Right atrium auricular region (tissue), 2 donors: ENCODE measurements around the gene PLCD3. TPM values are rescaled to one million over a fixed set of nuclear protein-coding genes. Genes with fewer than 3 reads are reported as not detected.

ENCODE experiments used
- DNase-seq: peaks from one replicate; pipeline ENCODE4 v3.0.0-alpha.2; 2019; ENCODE audit warnings: low spot score
- H3K27ac ChIP-seq, 2 donors: fragments of 200-600 bp; sonication (generic); 1 replicate in 1 of 2; 2 replicates in 1 of 2; pipeline ENCODE4 v1.5.1; 2016 to 2019
- H3K27me3 ChIP-seq, 2 donors: fragments of 200-600 bp; sonication (generic); one replicate each; pipeline versions ENCODE4 v1.5.1 to v1.6.0; 2017 to 2019
- H3K36me3 ChIP-seq: fragments of 200-600 bp; sonication (generic); one replicate; pipeline ENCODE4 v1.5.1; 2016
- H3K4me1 ChIP-seq, 2 donors: fragments of 200-600 bp; sonication (generic); one replicate each; pipeline versions ENCODE4 v1.5.1 to v1.6.0; 2017 to 2019
- H3K4me3 ChIP-seq, 2 donors: fragments of 200-600 bp; sonication (generic); 1 replicate in 1 of 2; 2 replicates in 1 of 2; pipeline ENCODE4 v1.5.1; 2017 to 2019; ENCODE audit warnings: mild to moderate bottlenecking in 1 of 2, moderate library complexity in 1 of 2
- H3K9me3 ChIP-seq, 2 donors: fragments of 200-600 bp; sonication (generic); one replicate each; pipeline ENCODE4 v1.5.1; 2019
- total RNA-seq, 2 donors: library from RNA; depleted of rRNA; stranded (reverse); fragments of >200 nt; gene quantifications; one replicate each; pipeline ENCODE4 v1.1.0, GENCODE V29; 2016
- TF ChIP-seq, protein P1 (sequence below), 2 donors: fragments of 200-600 bp; sonication (generic); IDR thresholded peaks; one replicate each; pipeline ENCODE4 v1.5.1; 2019; ENCODE audit warnings: antibody characterized with exemption in 2 of 2

The PLCD3 gene
- total RNA-seq, 2 donors from 2014 or later = 102 to 156 TPM

DNA sequence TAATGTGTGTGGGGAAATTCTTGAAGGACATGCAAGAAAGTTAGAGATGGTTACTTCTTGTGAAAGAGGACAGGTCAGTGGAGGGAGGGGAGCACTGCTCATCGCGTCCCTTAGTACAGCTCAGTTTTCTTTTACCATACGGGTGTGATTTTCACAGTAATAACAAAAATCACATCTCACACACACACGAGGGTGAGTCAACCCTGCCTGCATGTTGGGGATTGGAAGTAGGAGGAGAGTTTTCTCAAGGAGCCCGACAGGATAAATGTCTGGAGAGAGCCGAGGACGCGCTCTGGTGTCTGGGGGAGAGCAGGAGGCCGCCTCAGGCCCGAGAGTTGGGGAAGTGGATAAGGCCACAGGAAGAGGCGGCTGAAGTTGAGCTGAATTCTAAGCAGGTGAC lies 16.4 kb downstream of the PLCD3 start:
- Histone ChIP-seq H3K4me3 (no peak overlapping the region), H3K9me3 (no peaks in the 10 kb centered on the region), H3K36me3 (peaks cover 57% of the 10 kb centered on the region), H3K4me1 (peaks cover 0 to 15% of the 10 kb centered on the region in 2 donors), H3K27me3 (no peaks in the 10 kb centered on the region), H3K27ac (no peak overlapping the region)
- TF ChIP-seq, protein P1, sequence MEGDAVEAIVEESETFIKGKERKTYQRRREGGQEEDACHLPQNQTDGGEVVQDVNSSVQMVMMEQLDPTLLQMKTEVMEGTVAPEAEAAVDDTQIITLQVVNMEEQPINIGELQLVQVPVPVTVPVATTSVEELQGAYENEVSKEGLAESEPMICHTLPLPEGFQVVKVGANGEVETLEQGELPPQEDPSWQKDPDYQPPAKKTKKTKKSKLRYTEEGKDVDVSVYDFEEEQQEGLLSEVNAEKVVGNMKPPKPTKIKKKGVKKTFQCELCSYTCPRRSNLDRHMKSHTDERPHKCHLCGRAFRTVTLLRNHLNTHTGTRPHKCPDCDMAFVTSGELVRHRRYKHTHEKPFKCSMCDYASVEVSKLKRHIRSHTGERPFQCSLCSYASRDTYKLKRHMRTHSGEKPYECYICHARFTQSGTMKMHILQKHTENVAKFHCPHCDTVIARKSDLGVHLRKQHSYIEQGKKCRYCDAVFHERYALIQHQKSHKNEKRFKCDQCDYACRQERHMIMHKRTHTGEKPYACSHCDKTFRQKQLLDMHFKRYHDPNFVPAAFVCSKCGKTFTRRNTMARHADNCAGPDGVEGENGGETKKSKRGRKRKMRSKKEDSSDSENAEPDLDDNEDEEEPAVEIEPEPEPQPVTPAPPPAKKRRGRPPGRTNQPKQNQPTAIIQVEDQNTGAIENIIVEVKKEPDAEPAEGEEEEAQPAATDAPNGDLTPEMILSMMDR (IDR thresholded peaks at IDR 0.05) = no peak
- no peak for DNase-seq

DNA sequence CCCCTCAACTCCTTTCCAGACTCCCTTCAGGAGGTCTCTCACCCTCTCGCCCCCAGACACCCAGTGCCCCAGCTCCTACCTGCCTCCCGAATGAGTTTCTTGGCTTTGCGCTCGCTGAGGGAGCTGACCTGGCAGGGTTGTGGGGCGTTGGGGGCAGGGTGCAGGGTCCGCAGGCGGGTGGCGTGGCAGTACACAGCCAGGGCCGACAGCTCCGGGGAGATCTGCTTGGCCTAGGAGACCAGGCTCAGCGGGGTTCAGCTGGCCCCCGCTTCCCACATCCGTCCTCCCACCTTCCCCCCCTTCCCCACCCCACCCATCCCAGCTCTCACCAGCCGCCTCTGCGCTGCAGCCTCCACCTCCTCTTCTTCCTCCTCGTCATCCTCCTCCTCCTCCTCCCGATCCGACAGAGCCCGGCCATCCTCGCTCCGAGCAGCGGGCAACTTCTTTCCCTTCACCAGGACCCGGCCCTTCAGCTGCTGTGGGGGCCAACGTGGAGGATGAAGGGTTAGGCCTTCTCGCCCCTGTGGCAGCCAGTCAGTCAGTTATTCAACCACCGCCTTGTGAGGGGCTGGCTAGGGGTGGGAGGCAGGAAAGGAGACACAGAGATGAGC lies 17.2 kb downstream of the PLCD3 start:
- no peaks in the 10 kb centered on the region for H3K9me3 ChIP-seq

DNA sequence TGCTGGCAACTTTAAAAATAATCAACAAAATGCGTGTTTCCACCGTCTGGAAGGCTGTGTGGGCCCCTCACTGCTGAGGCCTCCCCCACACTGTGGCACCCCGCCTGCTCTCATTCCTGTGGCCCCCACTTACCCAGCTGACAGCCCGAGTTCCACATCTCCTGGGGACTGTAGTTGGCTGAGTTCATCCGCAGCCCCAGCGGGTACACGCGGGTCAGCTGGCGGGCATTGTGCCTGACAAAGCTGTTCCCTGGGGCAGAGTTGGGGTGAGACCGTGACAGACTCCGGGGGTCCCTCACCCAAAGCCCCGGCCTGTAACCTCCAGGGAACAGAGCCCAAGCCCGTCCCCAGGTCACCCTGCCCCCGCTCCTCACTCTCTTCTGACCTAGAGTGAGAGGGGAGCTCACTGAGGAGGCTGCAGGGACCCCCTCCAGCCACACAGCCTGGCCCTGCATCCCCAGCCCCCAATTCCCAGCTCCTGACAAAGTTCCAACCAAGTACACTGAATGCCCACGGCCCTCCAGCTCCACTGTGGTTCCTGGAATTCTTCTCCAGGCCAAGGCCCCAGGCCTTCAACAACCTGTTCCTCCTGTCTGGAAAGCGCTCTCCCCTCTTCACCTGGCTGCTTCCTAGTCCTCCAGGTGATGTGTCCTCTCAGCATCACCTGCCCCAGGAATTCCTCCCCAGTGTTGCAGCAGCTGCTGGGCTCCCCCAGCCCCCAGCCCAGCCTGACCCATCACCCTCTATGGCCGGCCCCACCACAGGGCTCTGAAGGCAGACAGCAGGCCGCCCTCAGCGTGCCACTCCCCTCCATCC lies 18.0 kb downstream of the PLCD3 start:
- Histone ChIP-seq H3K36me3 (peaks cover 48% of the 10 kb centered on the region), H3K4me1 (peaks cover 0 to 31% of the 10 kb centered on the region in 2 donors), H3K27me3 (no peaks in the 10 kb centered on the region), H3K27ac (peak overlapping the region in 1 of 2 donors; percentile 86), H3K9me3 (no peaks in the 10 kb centered on the region), H3K4me3 (no peak overlapping the region)
- DNase-seq = no peak
- TF ChIP-seq, protein P1 (IDR thresholded peaks at IDR 0.05) = no peak

More for the DNA sequence above, 17.2 kb downstream of the PLCD3 start:
- DNase-seq = no peak
- no peaks in the 10 kb centered on the region for H3K27me3 ChIP-seq
- TF ChIP-seq, protein P1 (IDR thresholded peaks at IDR 0.05) = no peak
- no peak overlapping the region for H3K27ac ChIP-seq
- no peak overlapping the region for H3K4me3 ChIP-seq
- peaks cover 0 to 23% of the 10 kb centered on the region in 2 donors for H3K4me1 ChIP-seq
- peaks cover 56% of the 10 kb centered on the region for H3K36me3 ChIP-seq

DNA sequence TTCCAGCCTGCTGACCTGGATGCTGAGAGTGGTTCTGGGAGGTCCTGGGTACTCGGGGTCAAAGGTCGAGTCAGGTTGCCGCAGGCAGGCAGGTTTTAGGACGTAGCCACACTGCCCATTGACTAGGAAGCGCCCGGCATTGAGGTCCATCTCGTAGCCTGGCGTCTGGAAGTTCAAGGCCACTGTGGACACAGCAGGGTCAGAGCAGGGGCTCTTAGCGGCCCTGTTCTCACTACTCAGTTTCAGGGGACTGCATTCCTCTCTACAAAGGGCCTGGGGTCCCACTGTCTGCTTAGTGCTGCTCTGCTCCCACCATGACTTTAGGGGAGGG lies 18.9 kb downstream of the PLCD3 start:
- peaks cover 55% of the 10 kb centered on the region for H3K36me3 ChIP-seq
- TF ChIP-seq, protein P1 (IDR thresholded peaks at IDR 0.05) = no peak
- no peaks in the 10 kb centered on the region for H3K27me3 ChIP-seq
- peak overlapping the region in 1 of 2 donors; percentile 86 for H3K27ac ChIP-seq
- no peak overlapping the region for H3K4me3 ChIP-seq
- H3K4me1 ChIP-seq = peaks cover 0 to 38% of the 10 kb centered on the region in 2 donors
- no peak for DNase-seq
- no peaks in the 10 kb centered on the region for H3K9me3 ChIP-seq

DNA sequence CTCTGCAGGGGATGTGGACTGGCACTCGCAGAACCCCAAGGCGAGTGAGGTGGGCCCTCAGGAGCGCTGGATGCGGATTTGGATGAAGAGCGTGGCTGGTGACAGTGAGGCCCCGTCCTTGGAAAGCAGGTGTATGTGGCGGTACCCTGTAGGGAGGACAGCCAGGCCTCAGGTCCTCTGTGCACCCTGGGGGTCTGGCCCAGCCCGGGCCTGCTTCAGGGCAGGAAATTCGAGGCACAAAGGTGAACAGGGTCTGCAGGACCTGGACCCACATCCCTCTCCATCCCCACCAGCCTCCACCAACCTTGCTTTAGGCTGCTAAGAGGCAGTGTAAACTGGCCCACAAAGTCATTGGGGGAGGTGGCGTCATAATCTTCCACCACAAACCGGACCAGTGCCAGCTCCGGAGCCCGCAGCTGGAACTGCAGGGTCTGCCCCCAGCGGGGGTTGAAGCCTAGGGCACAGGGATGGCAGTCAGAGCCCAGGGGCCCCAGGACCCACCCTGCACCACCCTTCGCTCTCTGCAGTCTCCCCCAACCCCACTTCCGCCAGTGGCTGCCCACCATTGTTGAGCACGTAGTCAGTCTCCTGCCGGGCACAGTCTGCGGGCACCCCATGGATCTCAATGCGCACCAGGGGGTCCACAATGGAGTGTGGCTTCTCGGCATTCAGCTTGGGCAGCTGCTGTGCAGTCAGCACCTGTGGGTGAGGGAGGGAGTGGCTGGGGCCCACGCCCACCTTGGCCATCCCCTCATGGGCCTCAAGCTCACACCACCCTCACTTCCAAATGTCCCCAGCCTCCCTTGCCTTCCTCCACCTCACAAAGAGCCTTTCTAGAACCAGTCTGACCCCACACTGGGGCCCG lies 19.5 kb downstream of the PLCD3 start:
- H3K9me3 ChIP-seq = no peaks in the 10 kb centered on the region
- DNase-seq = no peak
- H3K36me3 ChIP-seq = peaks cover 55% of the 10 kb centered on the region
- TF ChIP-seq, protein P1 (IDR thresholded peaks at IDR 0.05) = no peak
- H3K27me3 ChIP-seq = no peaks in the 10 kb centered on the region
- peaks cover 0 to 44% of the 10 kb centered on the region in 2 donors for H3K4me1 ChIP-seq
- no peak overlapping the region for H3K4me3 ChIP-seq
- peak overlapping the region; percentile 86 to 93 for H3K27ac ChIP-seq
